Activated CD8-positive, alpha-beta memory T cell treated with anti-CD3 and anti-CD28 coated beads, Interleukin-2, amount 10 ng/mL, durations not matched to agents 7 days and 5 days (primary cell): ENCODE measurements around the gene ISLR. TPM values are rescaled to one million over a fixed set of nuclear protein-coding genes. Genes with fewer than 3 reads are reported as not detected.

Source experiments
- ATAC-seq: fragments of 150-1000 bp; cut with Tn5 transposase; one replicate; pipeline ENCODE4 v1.10.0; 2021; ENCODE audit warnings: moderate library complexity
- CTCF ChIA-PET: fragments of 350-600 bp; sonication (Branson Sonifier 250); formaldehyde crosslinking; loops from one replicate; lab custom pipeline; 2021; ENCODE audit warnings: antibody characterized with exemption; lab: Charles Lee
- DNase-seq: peaks from one replicate; pipeline ENCODE4 v3.0.0-alpha.2; 2020
- H3K27ac Mint-ChIP-seq: one replicate; pipeline ENCODE4 v1.8.0; 2021; ENCODE audit warnings: mild to moderate bottlenecking, mixed read lengths
- H3K27me3 Mint-ChIP-seq: one replicate; pipeline ENCODE4 v1.8.0; 2021; ENCODE audit warnings: mixed read lengths
- H3K36me3 Mint-ChIP-seq: one replicate; pipeline ENCODE4 v1.8.0; 2021; ENCODE audit warnings: mild to moderate bottlenecking, mixed read lengths
- H3K4me1 Mint-ChIP-seq: one replicate; pipeline ENCODE4 v1.8.0; 2021; ENCODE audit warnings: mixed read lengths
- H3K4me3 Mint-ChIP-seq: one replicate; pipeline ENCODE4 v1.8.0; 2021; ENCODE audit warnings: mild to moderate bottlenecking, moderate library complexity, mixed read lengths
- H3K9me3 Mint-ChIP-seq: one replicate; pipeline ENCODE4 v1.8.0; 2022; ENCODE audit warnings: low read depth, mixed read lengths
- total RNA-seq, 2 experiments: library from RNA; stranded (reverse); gene quantifications; one replicate each; pipeline ENCODE4 v1.2.3, GENCODE V29; 2021

ISLR gene
- total RNA-seq, 2 experiments from 2014 or later = not detected

- H3K27ac Mint-ChIP-seq = peak overlapping the region; percentile 45
- H3K36me3 Mint-ChIP-seq = no peaks in the 10 kb centered on the region
- peak overlapping the region; percentile 27 for H3K4me3 Mint-ChIP-seq
- H3K9me3 Mint-ChIP-seq = no peaks in the 10 kb centered on the region
- CTCF ChIA-PET = interaction anchor here (0.7 to 5.5 kb wide), 2 partner anchors 166 to 189 kb away, joined by 3 to 29 read pairs; no protein-coding TSS in a partner anchor
- H3K4me1 Mint-ChIP-seq = peaks cover 22% of the 10 kb centered on the region
- ATAC-seq (no peak), DNase-seq (no peak)
- peaks cover 87% of the 10 kb centered on the region for H3K27me3 Mint-ChIP-seq
These were observed 41.7 kb upstream of the ISLR start for GRCh38 chr15:74131628-74132413.

GRCh38 chr15:74132681-74133651, 40.5 kb upstream of the ISLR start:
- Mint-ChIP-seq H3K27me3 (peaks cover 90% of the 10 kb centered on the region), H3K9me3 (no peaks in the 10 kb centered on the region), H3K36me3 (no peaks in the 10 kb centered on the region), H3K4me3 (no peak overlapping the region), H3K4me1 (peaks cover 25% of the 10 kb centered on the region), H3K27ac (peak overlapping the region; percentile 43)
- DNase-seq = no peak
- no peak for ATAC-seq
- CTCF ChIA-PET = interaction anchor here (5.5 kb wide), 1 partner anchor 188 kb away, joined by 29 read pairs; no protein-coding TSS in a partner anchor

- peaks cover 24% of the 10 kb centered on the region for H3K4me1 Mint-ChIP-seq
- peaks cover 92% of the 10 kb centered on the region for H3K27me3 Mint-ChIP-seq
- no peaks in the 10 kb centered on the region for H3K36me3 Mint-ChIP-seq
- ATAC-seq (no peak), DNase-seq (no peak)
- no peak overlapping the region for H3K4me3 Mint-ChIP-seq
- CTCF ChIA-PET = interaction anchor here (0.9 to 5.5 kb wide), 3 partner anchors 11 to 187 kb away, joined by 3 to 29 read pairs (median 3); no protein-coding TSS in a partner anchor
- H3K27ac Mint-ChIP-seq = peak overlapping the region; percentile 30
- no peaks in the 10 kb centered on the region for H3K9me3 Mint-ChIP-seq
These were observed 39.7 kb upstream of the ISLR start for GRCh38 chr15:74133694-74134386.

GRCh38 chr15:74134387-74135027, 39.0 kb upstream of the ISLR start:
- H3K36me3 Mint-ChIP-seq = no peaks in the 10 kb centered on the region
- no peak for DNase-seq
- H3K4me3 Mint-ChIP-seq = no peak overlapping the region
- peak overlapping the region; percentile 30 for H3K27ac Mint-ChIP-seq
- peaks cover 90% of the 10 kb centered on the region for H3K27me3 Mint-ChIP-seq
- no peaks in the 10 kb centered on the region for H3K9me3 Mint-ChIP-seq
- CTCF ChIA-PET = interaction anchor here (0.9 to 5.5 kb wide), 3 partner anchors 12 to 187 kb away, joined by 3 to 29 read pairs (median 3); no protein-coding TSS in a partner anchor
- H3K4me1 Mint-ChIP-seq = peaks cover 23% of the 10 kb centered on the region
- ATAC-seq = no peak

GRCh38 chr15:74135041-74135565, 38.4 kb upstream of the ISLR start:
- Mint-ChIP-seq H3K4me1 (peaks cover 27% of the 10 kb centered on the region), H3K9me3 (no peaks in the 10 kb centered on the region), H3K36me3 (no peaks in the 10 kb centered on the region), H3K27me3 (peaks cover 89% of the 10 kb centered on the region), H3K27ac (peak overlapping the region; percentile 52), H3K4me3 (no peak overlapping the region)
- ATAC-seq (no peak), DNase-seq (no peak)
- CTCF ChIA-PET = interaction anchor here (5.5 kb wide), 1 partner anchor 186 kb away, joined by 29 read pairs; no protein-coding TSS in a partner anchor

- DNase-seq = no peak
- H3K27ac Mint-ChIP-seq = no peak overlapping the region
- peaks cover 87% of the 10 kb centered on the region for H3K27me3 Mint-ChIP-seq
- H3K9me3 Mint-ChIP-seq = no peaks in the 10 kb centered on the region
- no peaks in the 10 kb centered on the region for H3K36me3 Mint-ChIP-seq
- peak overlapping the region; percentile 13 for H3K4me3 Mint-ChIP-seq
- ATAC-seq = no peak
- H3K4me1 Mint-ChIP-seq = peaks cover 28% of the 10 kb centered on the region
- CTCF ChIA-PET = interaction anchor here (5.5 kb wide), 1 partner anchor 185 kb away, joined by 29 read pairs; no protein-coding TSS in a partner anchor
These were observed 37.0 kb upstream of the ISLR start for GRCh38 chr15:74136540-74136813.

- Mint-ChIP-seq H3K9me3 (no peaks in the 10 kb centered on the region), H3K4me1 (peaks cover 28% of the 10 kb centered on the region), H3K27me3 (peaks cover 85% of the 10 kb centered on the region), H3K27ac (peak overlapping the region; percentile 13), H3K36me3 (no peaks in the 10 kb centered on the region), H3K4me3 (peak overlapping the region; percentile 13)
- DNase-seq (no peak), ATAC-seq (no peak)
- CTCF ChIA-PET = interaction anchor here (1.5 kb wide), 1 partner anchor 9 kb away, joined by 4 read pairs; no protein-coding TSS in a partner anchor
These were observed 36.5 kb upstream of the ISLR start for GRCh38 chr15:74136814-74137536.

- no peak overlapping the region for H3K4me3 Mint-ChIP-seq
- CTCF ChIA-PET = interaction anchor here (1.5 kb wide), 1 partner anchor 9 kb away, joined by 4 read pairs; no protein-coding TSS in a partner anchor
These were observed 36.0 kb upstream of the ISLR start for GRCh38 chr15:74137537-74137894.

GRCh38 chr15:74138642-74139041, 34.9 kb upstream of the ISLR start:
- CTCF ChIA-PET = interaction anchor here (1.1 to 1.5 kb wide), 4 partner anchors 10 to 182 kb away, joined by 3 to 5 read pairs (median 4); no protein-coding TSS in a partner anchor
- H3K27me3 Mint-ChIP-seq = peaks cover 73% of the 10 kb centered on the region
- DNase-seq = no peak
- no peak overlapping the region for H3K4me3 Mint-ChIP-seq
- no peaks in the 10 kb centered on the region for H3K9me3 Mint-ChIP-seq
- H3K36me3 Mint-ChIP-seq = no peaks in the 10 kb centered on the region
- peaks cover 19% of the 10 kb centered on the region for H3K4me1 Mint-ChIP-seq
- no peak for ATAC-seq
- no peak overlapping the region for H3K27ac Mint-ChIP-seq

More at GRCh38 chr15:74137537-74137894, 36.0 kb upstream of the ISLR start:
- no peaks in the 10 kb centered on the region for H3K36me3 Mint-ChIP-seq
- H3K27me3 Mint-ChIP-seq = peaks cover 82% of the 10 kb centered on the region
- ATAC-seq (no peak), DNase-seq (no peak)
- H3K4me1 Mint-ChIP-seq = peaks cover 27% of the 10 kb centered on the region
- no peak overlapping the region for H3K27ac Mint-ChIP-seq
- H3K9me3 Mint-ChIP-seq = no peaks in the 10 kb centered on the region

- Mint-ChIP-seq H3K27me3 (peaks cover 73% of the 10 kb centered on the region), H3K4me3 (no peak overlapping the region), H3K36me3 (peaks cover 2% of the 10 kb centered on the region), H3K4me1 (peaks cover 11% of the 10 kb centered on the region), H3K27ac (no peak overlapping the region), H3K9me3 (no peaks in the 10 kb centered on the region)
- ATAC-seq (no peak), DNase-seq (no peak)
- CTCF ChIA-PET = no interaction called here
These were observed 31.9 kb upstream of the ISLR start for GRCh38 chr15:74141591-74141990.

- H3K4me1 Mint-ChIP-seq = peaks cover 6% of the 10 kb centered on the region
- CTCF ChIA-PET = interaction anchor here (0.9 to 1.1 kb wide), 3 partner anchors 24 to 178 kb away, joined by 3 to 6 read pairs (median 3); no protein-coding TSS in a partner anchor
- H3K27me3 Mint-ChIP-seq = peaks cover 71% of the 10 kb centered on the region
- ATAC-seq (no peak), DNase-seq (no peak)
- H3K36me3 Mint-ChIP-seq = peaks cover 2% of the 10 kb centered on the region
- H3K4me3 Mint-ChIP-seq = no peak overlapping the region
- no peaks in the 10 kb centered on the region for H3K9me3 Mint-ChIP-seq
- H3K27ac Mint-ChIP-seq = no peak overlapping the region
These were observed 29.2 kb upstream of the ISLR start for GRCh38 chr15:74144153-74144775.
